BE2C (cell line): ENCODE data around the gene SMIM20.

ENCODE experiments used
- DNase-seq: peaks from one replicate; pipeline ENCODE4 v3.0.0-alpha.2; 2020
- H3K27me3 ChIP-seq: fragments of 250-450 bp; sonication (Bioruptor Pico); 2 replicates; pipeline ENCODE4 v1.5.1; 2020; ENCODE audit warnings: mild to moderate bottlenecking
- H3K36me3 ChIP-seq: fragments of 250-450 bp; sonication (Bioruptor Pico); 2 replicates; pipeline ENCODE4 v1.5.1; 2020; ENCODE audit warnings: mild to moderate bottlenecking
- H3K4me1 ChIP-seq: fragments of 250-450 bp; sonication (Bioruptor Pico); 2 replicates; pipeline ENCODE4 v1.5.1; 2020
- H3K4me3 ChIP-seq: 2 replicates; pipeline ENCODE4 v1.5.1; 2011; ENCODE audit warnings: low read depth, low read length
- H3K9me3 ChIP-seq: fragments of 250-450 bp; sonication (Bioruptor Pico); 2 replicates; pipeline ENCODE4 v1.5.1; 2020
- CTCF ChIP-seq: IDR thresholded peaks from 2 replicates; pipeline ENCODE4 v1.5.1; 2012; ENCODE audit warnings: mild to moderate bottlenecking, low read depth, low read length

SMIM20 gene

GRCh38 chr4:25879991-25880651 lies 33.9 kb upstream of the SMIM20 start:
- no peak for DNase-seq
- Histone ChIP-seq H3K4me3 (no peak overlapping the region), H3K4me1 (no peaks in the 10 kb centered on the region), H3K9me3 (no peaks in the 10 kb centered on the region), H3K27me3 (peaks cover 6% of the 10 kb centered on the region; the same call in 1 of the 2 replicates), H3K36me3 (no peaks in the 10 kb centered on the region)
- TF ChIP-seq CTCF: no peak

- no peaks in the 10 kb centered on the region for H3K9me3 ChIP-seq
- H3K4me3 ChIP-seq: no peak overlapping the region
- no peaks in the 10 kb centered on the region for H3K4me1 ChIP-seq
- no peaks in the 10 kb centered on the region for H3K36me3 ChIP-seq
- no peak for DNase-seq
- peaks cover 6% of the 10 kb centered on the region; the same call in 1 of the 2 replicates for H3K27me3 ChIP-seq
- TF ChIP-seq CTCF: no peak
These were observed 32.8 kb upstream of the SMIM20 start for GRCh38 chr4:25881193-25881592.

- no peaks in the 10 kb centered on the region for H3K9me3 ChIP-seq
- no peaks in the 10 kb centered on the region for H3K4me1 ChIP-seq
- no peaks in the 10 kb centered on the region for H3K27me3 ChIP-seq
- H3K36me3 ChIP-seq: no peaks in the 10 kb centered on the region
- H3K4me3 ChIP-seq: no peak overlapping the region
- TF ChIP-seq CTCF: no peak
- no peak for DNase-seq
These were observed 31.8 kb upstream of the SMIM20 start for GRCh38 chr4:25882226-25882625.

GRCh38 chr4:25883565-25883964 lies 30.5 kb upstream of the SMIM20 start:
- H3K4me3 ChIP-seq: no peak overlapping the region
- H3K4me1 ChIP-seq: no peaks in the 10 kb centered on the region
- no peaks in the 10 kb centered on the region for H3K9me3 ChIP-seq
- no peaks in the 10 kb centered on the region for H3K36me3 ChIP-seq
- no peaks in the 10 kb centered on the region for H3K27me3 ChIP-seq
- no peak for DNase-seq
- TF ChIP-seq CTCF: no peak

GRCh38 chr4:25884031-25884782 lies 29.8 kb upstream of the SMIM20 start:
- Histone ChIP-seq H3K9me3 (no peaks in the 10 kb centered on the region), H3K27me3 (no peaks in the 10 kb centered on the region), H3K36me3 (no peaks in the 10 kb centered on the region), H3K4me3 (no peak overlapping the region), H3K4me1 (no peaks in the 10 kb centered on the region)
- TF ChIP-seq CTCF: no peak
- no peak for DNase-seq

- no peak for TF ChIP-seq CTCF
- H3K4me3 ChIP-seq: no peak overlapping the region
- H3K27me3 ChIP-seq: no peaks in the 10 kb centered on the region
- H3K36me3 ChIP-seq: no peaks in the 10 kb centered on the region
- no peak for DNase-seq
- H3K4me1 ChIP-seq: peaks cover 3% of the 10 kb centered on the region; the same call in 1 of the 2 replicates
- no peaks in the 10 kb centered on the region for H3K9me3 ChIP-seq
These were observed 25.2 kb upstream of the SMIM20 start for GRCh38 chr4:25888781-25889180.
